GM19395 (cell line): Measurements from ENCODE around the gene KCNJ15.

ENCODE experiments used
- ATAC-seq: cut with Tn5 transposase; IDR thresholded peaks from one replicate; pipeline ENCODE4 v1.9.1; 2021; ENCODE audit warnings: mild to moderate bottlenecking, moderate library complexity; ENCODE audit not compliant: unreplicated experiment

The KCNJ15 gene

GRCh38 chr21:38267136-38267755 is 10.5 kb downstream of the KCNJ15 start:
- ATAC-seq: no peak

DNA sequence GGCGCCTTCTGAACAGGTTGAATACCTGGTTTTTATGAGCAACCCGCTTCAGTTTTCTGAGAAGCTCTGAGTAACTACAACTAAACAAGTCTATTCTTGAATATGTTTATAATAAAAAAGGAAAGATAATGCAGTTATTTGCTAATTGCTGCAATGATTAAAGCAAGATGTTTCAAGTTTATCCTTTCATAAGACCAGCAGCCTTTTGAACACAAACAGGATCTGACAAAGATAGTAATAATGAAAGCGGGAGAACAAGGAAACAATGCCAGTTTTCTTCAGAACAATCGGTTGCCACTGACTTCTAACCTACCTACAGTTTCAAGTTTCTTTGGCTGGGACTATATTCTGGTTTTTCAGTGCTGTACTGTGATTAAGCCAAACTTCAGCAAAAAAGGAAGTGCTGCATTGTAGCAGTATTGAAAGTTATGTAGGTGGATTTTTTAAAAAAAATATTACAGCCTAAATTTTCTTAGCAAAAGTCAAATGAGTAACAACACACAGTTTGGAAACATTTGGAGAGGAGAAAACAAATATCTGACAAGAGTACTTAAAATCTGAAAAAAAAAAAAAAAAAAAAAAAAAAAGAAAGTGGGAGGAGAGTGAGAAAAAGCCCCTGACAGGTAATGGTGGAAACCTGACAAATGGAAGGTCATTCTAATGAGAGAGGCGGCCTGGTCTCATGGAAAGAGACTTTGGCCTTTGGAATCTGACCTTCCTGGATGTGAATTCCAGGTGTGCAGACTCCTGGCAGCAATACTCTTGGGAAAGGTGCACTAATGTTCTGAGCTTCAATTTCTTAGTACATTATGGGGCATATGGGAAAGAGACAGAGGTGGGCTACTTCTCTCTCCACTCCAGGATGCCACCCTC is 11.4 kb downstream of the KCNJ15 start:
- peak; percentile 48 for ATAC-seq

DNA sequence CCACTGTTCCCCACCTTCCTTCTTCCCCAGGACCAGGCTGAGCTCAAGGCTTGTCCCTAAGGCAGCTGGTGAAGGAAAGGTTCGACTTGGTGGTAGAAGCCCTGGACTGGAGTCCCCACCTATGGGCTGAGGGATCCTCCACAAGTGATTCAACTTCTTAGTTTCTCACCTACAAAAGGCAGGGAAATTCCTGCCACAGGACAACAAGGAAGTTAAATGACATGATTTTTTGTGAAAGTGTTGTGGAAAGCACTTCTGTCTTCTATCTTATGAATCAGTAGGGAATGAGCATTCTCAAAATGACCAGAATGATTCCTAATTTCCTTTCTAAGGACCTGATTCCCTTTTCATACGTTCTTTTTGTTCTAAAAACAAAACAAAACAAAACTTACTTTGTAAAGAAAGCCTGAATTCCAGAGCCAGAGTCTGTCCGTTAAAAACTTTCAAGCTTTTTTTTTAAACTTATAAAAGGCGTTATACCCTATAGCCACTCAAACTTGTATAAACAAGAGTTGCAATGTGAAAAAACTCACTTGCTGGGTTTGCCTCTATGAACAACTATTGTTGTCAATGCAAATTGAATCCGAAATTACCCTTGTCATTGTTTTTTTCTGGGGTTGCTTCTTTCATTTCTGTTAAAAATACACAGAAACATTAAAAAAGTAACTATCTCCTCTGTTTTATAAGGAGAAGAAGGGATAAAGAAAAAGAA is 12.2 kb downstream of the KCNJ15 start:
- ATAC-seq: peak; percentile 64

DNA sequence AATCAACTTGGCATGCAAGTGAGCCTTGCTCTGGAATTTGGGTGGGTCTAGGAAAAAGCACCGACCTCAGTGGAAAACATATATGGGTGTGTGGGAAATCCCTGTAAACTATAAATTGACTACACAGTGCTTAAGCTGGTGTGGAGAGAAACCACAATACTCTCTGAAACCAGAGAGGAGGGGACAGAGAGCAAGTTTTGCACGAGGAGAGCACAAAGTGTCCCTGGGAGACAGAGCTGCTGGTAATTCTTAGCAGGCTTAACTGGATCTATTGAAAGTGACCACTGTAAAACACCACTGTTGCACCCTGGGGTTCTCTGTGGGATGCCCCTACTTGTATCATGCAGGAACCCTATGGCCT is 12.8 kb downstream of the KCNJ15 start:
- peak; percentile 80 for ATAC-seq

- ATAC-seq: no peak
Measured at GRCh38 chr21:38272215-38272614, 15.4 kb downstream of the KCNJ15 start.

GRCh38 chr21:38273745-38274542 is 17.2 kb downstream of the KCNJ15 start:
- ATAC-seq: no peak

- ATAC-seq: no peak
Measured at GRCh38 chr21:38277501-38278131, 20.8 kb downstream of the KCNJ15 start.

DNA sequence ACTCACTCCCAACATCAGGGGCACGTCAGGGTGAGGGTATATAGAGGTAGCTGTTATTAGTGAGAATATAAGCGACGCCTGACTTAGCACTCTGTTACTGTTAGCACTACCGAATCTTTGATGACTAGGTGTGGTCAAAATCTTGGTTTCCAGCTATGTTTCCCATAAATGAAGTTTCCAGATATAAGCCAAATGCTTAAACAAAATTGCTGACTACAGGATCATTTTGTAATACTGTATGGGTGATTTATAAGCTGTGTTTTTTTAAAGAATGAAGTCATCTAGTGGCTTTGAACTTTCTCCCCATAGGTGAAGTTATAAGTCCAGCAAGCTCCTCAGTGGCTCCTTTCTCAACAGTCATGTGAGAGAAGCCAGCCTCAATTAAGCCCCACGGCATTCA is 23.7 kb downstream of the KCNJ15 start:
- ATAC-seq: no peak

GRCh38 chr21:38280867-38281266 is 24.1 kb downstream of the KCNJ15 start:
- ATAC-seq: no peak

- no peak for ATAC-seq
Measured at GRCh38 chr21:38282921-38283320, 26.1 kb downstream of the KCNJ15 start.

- no peak for ATAC-seq
Measured at GRCh38 chr21:38284216-38284615, 27.4 kb downstream of the KCNJ15 start.

DNA sequence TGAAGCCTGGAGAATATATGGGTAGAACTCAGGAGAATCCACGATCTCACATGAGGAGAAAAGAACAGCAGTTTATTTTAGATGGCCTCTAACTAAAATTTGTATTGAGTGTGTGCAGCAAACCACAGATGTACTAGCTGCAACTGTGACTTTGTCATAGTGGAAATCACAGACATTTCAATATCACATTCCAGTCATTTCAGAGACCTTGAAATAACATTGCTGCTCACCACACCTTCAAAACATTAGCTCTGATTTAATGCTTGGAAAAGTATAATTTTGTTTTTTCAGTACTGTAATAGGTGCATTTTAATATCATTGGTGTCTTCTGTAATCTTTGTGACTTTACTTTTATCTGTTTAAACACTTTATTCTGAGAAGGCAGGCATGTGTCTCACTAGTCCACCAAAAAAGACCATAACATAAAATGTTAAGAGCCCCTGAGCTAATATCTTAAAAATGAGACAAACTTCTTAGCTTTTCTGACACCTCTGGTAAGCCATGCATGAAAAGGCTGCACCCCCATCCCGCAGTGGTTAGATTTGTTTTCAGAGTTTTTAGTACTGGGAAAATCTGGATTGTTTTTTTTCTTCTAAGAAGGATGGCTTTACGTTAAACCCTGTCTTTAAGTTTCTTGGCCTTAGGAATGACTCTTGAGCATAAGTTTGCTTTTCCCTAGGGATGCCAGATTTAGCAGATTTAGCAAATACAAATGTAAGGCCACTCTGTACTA is 30.1 kb downstream of the KCNJ15 start:
- ATAC-seq: no peak

- ATAC-seq: no peak
Measured at GRCh38 chr21:38287476-38287875, 30.7 kb downstream of the KCNJ15 start.

GRCh38 chr21:38289705-38290485 is 33.1 kb downstream of the KCNJ15 start:
- no peak for ATAC-seq

- no peak for ATAC-seq
Measured at GRCh38 chr21:38290809-38291208, 34.0 kb downstream of the KCNJ15 start.

DNA sequence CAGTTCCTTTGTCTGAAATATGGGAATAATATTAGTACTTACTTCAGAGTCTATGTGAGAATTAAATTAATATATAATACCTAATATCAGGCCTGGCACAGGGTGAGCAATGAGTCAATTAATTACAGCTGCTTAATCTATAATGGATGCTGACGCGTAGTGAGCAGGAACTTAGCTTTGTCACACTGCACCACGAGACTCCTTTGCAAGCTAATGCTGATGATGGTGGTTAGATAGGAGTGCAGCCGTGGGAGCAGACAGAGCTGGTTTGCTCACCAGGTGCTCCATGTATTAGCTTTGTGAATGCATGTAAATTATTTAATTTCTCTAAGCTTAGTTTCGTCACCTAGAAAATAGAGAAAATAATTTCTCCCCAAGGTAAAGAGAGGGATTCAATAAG is 35.1 kb downstream of the KCNJ15 start:
- ATAC-seq: no peak

DNA sequence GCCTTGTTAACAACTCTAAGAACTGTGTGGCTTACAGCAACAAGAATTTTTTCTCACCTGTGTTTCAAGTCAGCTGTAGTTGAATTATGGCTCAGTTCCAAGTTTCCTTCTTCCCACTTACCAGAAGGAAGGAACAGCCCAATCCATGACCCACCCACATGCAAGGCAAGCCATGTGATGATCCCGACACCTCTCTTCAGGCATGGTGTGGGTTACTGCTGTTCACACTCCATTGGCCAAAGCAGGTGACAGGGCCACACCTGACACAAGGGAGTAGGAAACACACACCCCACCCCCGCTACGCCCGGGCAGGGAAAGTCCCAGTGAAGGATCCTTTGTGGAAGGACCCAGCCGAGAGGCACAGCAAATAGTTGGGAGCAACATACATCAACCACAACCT is 36.3 kb downstream of the KCNJ15 start:
- ATAC-seq: no peak

DNA sequence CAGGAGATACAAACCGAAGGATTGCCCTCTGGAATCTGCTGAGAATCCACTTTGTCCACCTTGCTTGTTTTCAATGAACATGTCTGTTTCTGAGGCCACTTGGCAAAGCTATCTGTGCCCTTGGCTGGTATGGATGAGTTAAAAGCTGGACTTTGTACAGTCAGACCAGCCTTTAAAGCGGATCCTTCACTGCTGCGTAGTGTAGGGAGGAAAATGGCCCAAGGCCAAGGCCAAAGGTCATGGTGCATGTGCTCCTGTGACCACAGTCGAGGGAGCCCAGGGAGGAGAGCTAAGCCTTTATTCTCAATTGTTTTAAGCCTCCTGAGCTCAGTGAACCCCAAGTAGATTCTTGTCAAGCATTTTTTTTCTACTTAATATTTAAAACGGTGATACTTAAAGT is 37.0 kb downstream of the KCNJ15 start:
- no peak for ATAC-seq

DNA sequence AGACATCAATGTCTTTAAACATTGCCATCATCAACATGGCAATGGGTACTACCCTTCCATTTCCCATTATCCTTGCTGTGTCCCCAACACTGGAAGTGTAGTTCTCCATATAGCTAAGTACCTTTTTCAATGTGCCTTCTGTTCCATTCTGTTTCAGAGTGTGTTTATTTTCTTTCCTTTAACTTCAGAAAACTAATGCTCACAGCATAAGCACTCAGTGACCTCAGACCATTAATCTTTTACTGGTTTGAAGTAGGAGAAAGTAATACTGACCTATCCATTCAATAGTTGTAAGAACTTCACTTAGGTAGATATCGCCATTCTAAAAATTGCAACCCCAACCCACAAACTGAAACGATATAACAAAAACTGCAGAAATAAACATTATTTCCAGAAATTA is 37.8 kb downstream of the KCNJ15 start:
- ATAC-seq: no peak
